Neural cell (in vitro differentiated cells): Measurements from ENCODE around the gene TRPM6.

Experiments used
- EZH2 ChIP-seq: fragments of 200-600, 300-800 bp; shearing (Covaris generic), sonication (generic); IDR thresholded peaks from 2 replicates; pipeline ENCODE4 v1.6.1; 2014; ENCODE audit warnings: antibody characterized with exemption, low read length, borderline replicate concordance, mild to moderate bottlenecking; ENCODE audit not compliant: insufficient read depth, poor library complexity, severe bottlenecking
- MXI1 ChIP-seq: fragments of 450-650 bp; conservative IDR thresholded peaks from 2 replicates; pipeline ENCODE4 v1.6.1; 2014; ENCODE audit warnings: antibody characterized with exemption, mild to moderate bottlenecking; ENCODE audit not compliant: poor library complexity, severe bottlenecking
- POLR2AphosphoS5 ChIP-seq: IDR thresholded peaks from 2 replicates; pipeline ENCODE4 v1.6.1; 2012
- RAD21 ChIP-seq: fragments of 450-650 bp; conservative IDR thresholded peaks from 2 replicates; pipeline ENCODE4 v1.6.1; 2014; ENCODE audit warnings: antibody characterized with exemption, mild to moderate bottlenecking, moderate library complexity
- TF ChIP-seq, protein P1 (sequence below): fragments of 450-650 bp; IDR thresholded peaks from 2 replicates; pipeline ENCODE4 v1.5.1; 2014; ENCODE audit warnings: antibody characterized with exemption, mild to moderate bottlenecking, moderate library complexity; ENCODE audit not compliant: poor library complexity, severe bottlenecking
- TF ChIP-seq, protein P2 (sequence below): IDR thresholded peaks from 2 replicates; pipeline ENCODE4 v1.6.1; 2012; ENCODE audit warnings: borderline replicate concordance

DNA sequence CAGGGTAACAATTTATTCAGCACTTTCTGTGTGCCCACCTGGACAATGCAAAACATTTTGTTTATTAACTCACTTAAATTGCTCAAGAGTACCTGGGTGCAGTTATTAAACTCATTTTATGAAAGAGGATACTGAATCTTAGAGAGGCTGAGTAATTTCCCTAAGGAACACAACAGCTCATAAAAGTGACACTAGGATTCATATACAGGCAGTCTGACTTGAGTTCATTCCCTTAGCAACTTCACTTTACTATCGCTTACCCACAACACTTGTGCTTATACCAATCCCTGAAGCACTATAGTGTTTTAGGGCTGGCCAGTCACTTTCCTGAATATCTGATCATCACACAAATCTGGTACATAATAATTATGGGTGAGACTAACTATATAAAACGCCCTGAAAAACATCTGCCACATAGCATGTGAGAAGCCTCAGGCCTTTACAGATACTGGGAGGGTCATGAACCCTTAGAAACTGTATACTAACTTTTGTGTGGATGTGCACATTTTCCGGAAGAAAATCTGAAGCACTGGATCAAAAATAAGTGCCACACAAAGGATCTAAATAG is 11.3 kb downstream of the TRPM6 start:
- TF ChIP-seq, protein P1, sequence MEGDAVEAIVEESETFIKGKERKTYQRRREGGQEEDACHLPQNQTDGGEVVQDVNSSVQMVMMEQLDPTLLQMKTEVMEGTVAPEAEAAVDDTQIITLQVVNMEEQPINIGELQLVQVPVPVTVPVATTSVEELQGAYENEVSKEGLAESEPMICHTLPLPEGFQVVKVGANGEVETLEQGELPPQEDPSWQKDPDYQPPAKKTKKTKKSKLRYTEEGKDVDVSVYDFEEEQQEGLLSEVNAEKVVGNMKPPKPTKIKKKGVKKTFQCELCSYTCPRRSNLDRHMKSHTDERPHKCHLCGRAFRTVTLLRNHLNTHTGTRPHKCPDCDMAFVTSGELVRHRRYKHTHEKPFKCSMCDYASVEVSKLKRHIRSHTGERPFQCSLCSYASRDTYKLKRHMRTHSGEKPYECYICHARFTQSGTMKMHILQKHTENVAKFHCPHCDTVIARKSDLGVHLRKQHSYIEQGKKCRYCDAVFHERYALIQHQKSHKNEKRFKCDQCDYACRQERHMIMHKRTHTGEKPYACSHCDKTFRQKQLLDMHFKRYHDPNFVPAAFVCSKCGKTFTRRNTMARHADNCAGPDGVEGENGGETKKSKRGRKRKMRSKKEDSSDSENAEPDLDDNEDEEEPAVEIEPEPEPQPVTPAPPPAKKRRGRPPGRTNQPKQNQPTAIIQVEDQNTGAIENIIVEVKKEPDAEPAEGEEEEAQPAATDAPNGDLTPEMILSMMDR, result no peak
- TF ChIP-seq EZH2 (no peak), MXI1 (no peak), POLR2AphosphoS5 (no peak), RAD21 (no peak)
- TF ChIP-seq, protein P2, sequence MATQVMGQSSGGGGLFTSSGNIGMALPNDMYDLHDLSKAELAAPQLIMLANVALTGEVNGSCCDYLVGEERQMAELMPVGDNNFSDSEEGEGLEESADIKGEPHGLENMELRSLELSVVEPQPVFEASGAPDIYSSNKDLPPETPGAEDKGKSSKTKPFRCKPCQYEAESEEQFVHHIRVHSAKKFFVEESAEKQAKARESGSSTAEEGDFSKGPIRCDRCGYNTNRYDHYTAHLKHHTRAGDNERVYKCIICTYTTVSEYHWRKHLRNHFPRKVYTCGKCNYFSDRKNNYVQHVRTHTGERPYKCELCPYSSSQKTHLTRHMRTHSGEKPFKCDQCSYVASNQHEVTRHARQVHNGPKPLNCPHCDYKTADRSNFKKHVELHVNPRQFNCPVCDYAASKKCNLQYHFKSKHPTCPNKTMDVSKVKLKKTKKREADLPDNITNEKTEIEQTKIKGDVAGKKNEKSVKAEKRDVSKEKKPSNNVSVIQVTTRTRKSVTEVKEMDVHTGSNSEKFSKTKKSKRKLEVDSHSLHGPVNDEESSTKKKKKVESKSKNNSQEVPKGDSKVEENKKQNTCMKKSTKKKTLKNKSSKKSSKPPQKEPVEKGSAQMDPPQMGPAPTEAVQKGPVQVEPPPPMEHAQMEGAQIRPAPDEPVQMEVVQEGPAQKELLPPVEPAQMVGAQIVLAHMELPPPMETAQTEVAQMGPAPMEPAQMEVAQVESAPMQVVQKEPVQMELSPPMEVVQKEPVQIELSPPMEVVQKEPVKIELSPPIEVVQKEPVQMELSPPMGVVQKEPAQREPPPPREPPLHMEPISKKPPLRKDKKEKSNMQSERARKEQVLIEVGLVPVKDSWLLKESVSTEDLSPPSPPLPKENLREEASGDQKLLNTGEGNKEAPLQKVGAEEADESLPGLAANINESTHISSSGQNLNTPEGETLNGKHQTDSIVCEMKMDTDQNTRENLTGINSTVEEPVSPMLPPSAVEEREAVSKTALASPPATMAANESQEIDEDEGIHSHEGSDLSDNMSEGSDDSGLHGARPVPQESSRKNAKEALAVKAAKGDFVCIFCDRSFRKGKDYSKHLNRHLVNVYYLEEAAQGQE, result no peak
